Ascending aorta (tissue), 2 donors: ENCODE results near the gene KRTAP12-2. TPM values are rescaled to one million over a fixed set of nuclear protein-coding genes. Genes with fewer than 3 reads are reported as not detected.

Experiments used
- DNase-seq, 2 donors: peaks; one replicate each; pipeline ENCODE4 v3.0.0-alpha.2; 2019; ENCODE audit warnings: low spot score in 2 of 2
- H3K27ac ChIP-seq, 2 donors: fragments of 200-600 bp; sonication (generic); one replicate each; pipeline ENCODE4 v1.5.1; 2016 to 2017; ENCODE audit warnings: mild to moderate bottlenecking in 1 of 2
- H3K27me3 ChIP-seq: fragments of 200-600 bp; sonication (generic); one replicate; pipeline ENCODE4 v1.5.1; 2017
- H3K36me3 ChIP-seq, 2 donors: fragments of 200-600 bp; sonication (generic); one replicate each; pipeline ENCODE4 v1.5.1; 2016
- H3K4me1 ChIP-seq, 2 donors: fragments of 200-600 bp; sonication (generic); one replicate each; pipeline ENCODE4 v1.5.1; 2016 to 2017; ENCODE audit warnings: mild to moderate bottlenecking in 1 of 2
- H3K4me3 ChIP-seq, 2 donors: fragments of 200-600 bp; sonication (generic); one replicate each; pipeline ENCODE4 v1.5.1; 2016 to 2017; ENCODE audit warnings: mild to moderate bottlenecking in 1 of 2
- H3K9me3 ChIP-seq, 2 donors: fragments of 200-600 bp; sonication (generic); one replicate each; pipeline ENCODE4 v1.5.1; 2016
- CTCF ChIP-seq, 3 experiments: fragments of 200-600 bp in 2 of 3; fragments of 450-650 bp in 1 of 3; sonication (generic) in 2 of 3; IDR thresholded peaks; one replicate each; pipeline ENCODE4 v1.5.1; 2016 to 2019; ENCODE audit warnings: antibody characterized with exemption in 3 of 3, mild to moderate bottlenecking in 1 of 3, moderate library complexity in 1 of 3
- intact Hi-C: fragments of 100-400 bp; cut with DNase I; formaldehyde crosslinking; loops from one replicate; pipeline ENCODE4 v1.15.1; 2023
- total RNA-seq: library from RNA; depleted of rRNA; stranded (reverse); fragments of >200 nt; gene quantifications from one replicate; pipeline ENCODE4 v1.1.0, GENCODE V29; 2016

Gene KRTAP12-2
- total RNA-seq, 1 donor from 2014 or later: not detected

- Histone ChIP-seq H3K4me1 (no peaks in the 10 kb centered on the region), H3K9me3 (no peaks in the 10 kb centered on the region), H3K4me3 (no peak within 1 kb of the TSS), H3K27ac (no peak within 1 kb of the TSS), H3K36me3 (no peaks in the 10 kb centered on the region), H3K27me3 (no peaks in the 10 kb centered on the region)
- no peak for DNase-seq
- intact Hi-C loops: no loop called here
- TF ChIP-seq CTCF (IDR thresholded peaks at IDR 0.05): no peak
These were observed 8.8 kb downstream of the KRTAP12-2 start, which contains the start of gene KRTAP12-3 for GRCh38 chr21:44657635-44658540. Gene KRTAP12-3 (plus strand): TSS chr21:44657932. CDS start chr21:44657980, 48 bp downstream.

- Histone ChIP-seq H3K4me1 (no peaks in the 10 kb centered on the region), H3K27ac (no peak overlapping the region), H3K27me3 (no peaks in the 10 kb centered on the region), H3K36me3 (no peaks in the 10 kb centered on the region), H3K4me3 (no peak overlapping the region), H3K9me3 (no peaks in the 10 kb centered on the region)
- TF ChIP-seq CTCF (IDR thresholded peaks at IDR 0.05): no peak
- intact Hi-C loops: no loop called here
- DNase-seq: no peak
These were observed 9.9 kb downstream of the KRTAP12-2 start for GRCh38 chr21:44656868-44657267.

GRCh38 chr21:44654576-44655175, 12.1 kb downstream of the KRTAP12-2 start, which contains the start of gene KRTAP12-4:
Gene KRTAP12-4 (minus strand): TSS chr21:44654659. CDS start chr21:44654614, 45 bp downstream.
- intact Hi-C loops: no loop called here
- no peak for TF ChIP-seq CTCF (IDR thresholded peaks at IDR 0.05)
- H3K9me3 ChIP-seq: no peaks in the 10 kb centered on the region
- H3K4me3 ChIP-seq: no peak within 1 kb of the TSS
- DNase-seq: no peak
- H3K27me3 ChIP-seq: no peaks in the 10 kb centered on the region
- H3K27ac ChIP-seq: no peak within 1 kb of the TSS
- H3K4me1 ChIP-seq: no peaks in the 10 kb centered on the region
- no peaks in the 10 kb centered on the region for H3K36me3 ChIP-seq

GRCh38 chr21:44653656-44654575, 12.8 kb downstream of the KRTAP12-2 start:
- Histone ChIP-seq H3K27ac (no peak overlapping the region), H3K4me3 (no peak overlapping the region), H3K9me3 (no peaks in the 10 kb centered on the region), H3K36me3 (no peaks in the 10 kb centered on the region), H3K27me3 (no peaks in the 10 kb centered on the region), H3K4me1 (no peaks in the 10 kb centered on the region)
- intact Hi-C loops: no loop called here
- DNase-seq: no peak
- no peak for TF ChIP-seq CTCF (IDR thresholded peaks at IDR 0.05)

GRCh38 chr21:44653123-44653522, 13.6 kb downstream of the KRTAP12-2 start:
- DNase-seq: no peak
- Histone ChIP-seq H3K27me3 (no peaks in the 10 kb centered on the region), H3K36me3 (no peaks in the 10 kb centered on the region), H3K4me3 (no peak overlapping the region), H3K9me3 (no peaks in the 10 kb centered on the region), H3K4me1 (no peaks in the 10 kb centered on the region), H3K27ac (no peak overlapping the region)
- intact Hi-C loops: no loop called here
- TF ChIP-seq CTCF (IDR thresholded peaks at IDR 0.05): no peak
